Kidney epithelial cell (primary cell): ENCODE data around the gene ADK. TPM values are rescaled to one million over a fixed set of nuclear protein-coding genes. Genes with fewer than 3 reads are reported as not detected.
"Not testable (repeated sequence)": the region's sequence is repeated elsewhere in the genome, so short reads cannot be mapped to it uniquely, and the experiment has no call there.

Experiments
- DNase-seq: peaks from one replicate; pipeline ENCODE4 v3.0.0-alpha.2; 2010; ENCODE audit warnings: low read depth
- H3K27me3 ChIP-seq: 2 replicates; pipeline ENCODE4 v1.6.0; 2011; ENCODE audit warnings: low read length; ENCODE audit not compliant: control insufficient read depth, insufficient read depth
- H3K36me3 ChIP-seq: 2 replicates; pipeline ENCODE4 v1.5.1; 2011; ENCODE audit warnings: low read length; ENCODE audit not compliant: control insufficient read depth, insufficient read depth
- H3K4me3 ChIP-seq: 2 replicates; pipeline ENCODE4 v1.5.1; 2011; ENCODE audit warnings: low read depth, mild to moderate bottlenecking, control low read depth, low read length
- total RNA-seq: library from RNA; depleted of rRNA; stranded (reverse); fragments of >200 nt; gene quantifications from 2 replicates; pipeline ENCODE4 v1.2.3, GENCODE V29; 2015
- TF ChIP-seq, protein P1 (sequence below): IDR thresholded peaks from 2 replicates; pipeline ENCODE4 v1.5.1; 2011; ENCODE audit warnings: mild to moderate bottlenecking, moderate library complexity, low read length, control low read depth, inconsistent platforms; ENCODE audit not compliant: insufficient read depth, poor library complexity, severe bottlenecking

ADK gene
- total RNA-seq, 1 donor from 2014 or later: 43.6 TPM

DNA sequence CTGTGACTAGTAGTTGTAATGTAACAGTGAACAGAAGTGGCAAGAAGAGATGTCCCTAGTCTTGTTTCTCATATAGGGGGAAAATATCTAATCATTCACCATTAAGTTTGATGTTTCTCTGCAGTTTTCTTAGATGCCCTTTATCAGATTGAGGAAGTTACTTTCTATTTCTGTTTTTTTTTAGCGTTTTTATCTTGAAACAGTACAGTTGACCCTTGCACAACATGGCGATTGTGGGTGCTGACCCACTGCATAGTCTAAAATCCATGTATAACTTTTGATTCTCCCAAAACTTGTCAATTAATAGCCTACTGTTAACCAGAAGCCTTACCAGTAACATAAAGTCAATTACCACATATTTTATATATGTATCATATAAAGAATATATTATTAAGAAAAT is 192.0 kb downstream of the ADK start:
- TF ChIP-seq, protein P1, sequence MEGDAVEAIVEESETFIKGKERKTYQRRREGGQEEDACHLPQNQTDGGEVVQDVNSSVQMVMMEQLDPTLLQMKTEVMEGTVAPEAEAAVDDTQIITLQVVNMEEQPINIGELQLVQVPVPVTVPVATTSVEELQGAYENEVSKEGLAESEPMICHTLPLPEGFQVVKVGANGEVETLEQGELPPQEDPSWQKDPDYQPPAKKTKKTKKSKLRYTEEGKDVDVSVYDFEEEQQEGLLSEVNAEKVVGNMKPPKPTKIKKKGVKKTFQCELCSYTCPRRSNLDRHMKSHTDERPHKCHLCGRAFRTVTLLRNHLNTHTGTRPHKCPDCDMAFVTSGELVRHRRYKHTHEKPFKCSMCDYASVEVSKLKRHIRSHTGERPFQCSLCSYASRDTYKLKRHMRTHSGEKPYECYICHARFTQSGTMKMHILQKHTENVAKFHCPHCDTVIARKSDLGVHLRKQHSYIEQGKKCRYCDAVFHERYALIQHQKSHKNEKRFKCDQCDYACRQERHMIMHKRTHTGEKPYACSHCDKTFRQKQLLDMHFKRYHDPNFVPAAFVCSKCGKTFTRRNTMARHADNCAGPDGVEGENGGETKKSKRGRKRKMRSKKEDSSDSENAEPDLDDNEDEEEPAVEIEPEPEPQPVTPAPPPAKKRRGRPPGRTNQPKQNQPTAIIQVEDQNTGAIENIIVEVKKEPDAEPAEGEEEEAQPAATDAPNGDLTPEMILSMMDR: no peak
- no peak for DNase-seq
- no peaks in the 10 kb centered on the region for H3K27me3 ChIP-seq
- no peak overlapping the region for H3K4me3 ChIP-seq
- no peaks in the 10 kb centered on the region for H3K36me3 ChIP-seq

DNA sequence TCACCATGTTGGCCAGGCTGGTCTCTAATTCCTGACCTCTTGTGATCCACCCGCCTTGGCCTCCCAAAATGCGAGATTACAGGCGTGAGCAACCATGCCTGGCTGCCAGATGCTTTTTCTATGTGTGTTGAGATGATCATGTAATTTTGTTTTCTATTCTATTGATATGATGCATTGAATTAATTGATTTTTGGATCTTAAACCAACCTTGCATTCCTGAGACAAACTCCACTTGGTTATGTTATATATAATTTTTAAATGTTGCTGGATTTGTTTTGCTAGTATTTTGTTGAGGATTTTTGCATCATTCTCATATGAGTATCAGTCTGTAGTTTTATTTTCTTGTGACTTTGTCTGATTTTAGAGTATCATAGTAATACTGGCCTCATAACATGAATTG is 192.8 kb downstream of the ADK start:
- TF ChIP-seq, protein P1: no peak
- no peak for DNase-seq
- no peaks in the 10 kb centered on the region for H3K27me3 ChIP-seq
- no peak overlapping the region for H3K4me3 ChIP-seq
- H3K36me3 ChIP-seq: no peaks in the 10 kb centered on the region

DNA sequence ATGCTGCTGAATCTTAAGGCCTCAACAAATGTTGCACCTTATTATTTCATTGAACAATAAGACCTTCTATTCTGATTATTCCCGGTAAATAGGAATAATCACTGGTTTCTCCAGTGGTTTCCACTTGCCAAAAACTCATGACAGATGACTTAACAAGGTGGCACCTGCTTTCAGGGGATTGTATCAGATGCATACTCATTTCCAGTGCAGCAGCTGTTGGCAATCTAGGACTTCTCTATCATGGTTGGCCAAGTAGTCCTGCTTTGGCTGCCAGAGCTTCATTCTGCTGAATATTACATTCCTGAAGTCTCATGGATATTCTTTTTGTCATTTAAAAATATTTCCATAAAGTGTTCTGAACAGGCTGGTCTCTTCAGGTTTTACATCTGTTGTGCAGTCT is 193.3 kb downstream of the ADK start:
- no peak for DNase-seq
- Histone ChIP-seq H3K27me3 (no peaks in the 10 kb centered on the region), H3K4me3 (no peak overlapping the region), H3K36me3 (no peaks in the 10 kb centered on the region)
- TF ChIP-seq, protein P1: no peak

DNA sequence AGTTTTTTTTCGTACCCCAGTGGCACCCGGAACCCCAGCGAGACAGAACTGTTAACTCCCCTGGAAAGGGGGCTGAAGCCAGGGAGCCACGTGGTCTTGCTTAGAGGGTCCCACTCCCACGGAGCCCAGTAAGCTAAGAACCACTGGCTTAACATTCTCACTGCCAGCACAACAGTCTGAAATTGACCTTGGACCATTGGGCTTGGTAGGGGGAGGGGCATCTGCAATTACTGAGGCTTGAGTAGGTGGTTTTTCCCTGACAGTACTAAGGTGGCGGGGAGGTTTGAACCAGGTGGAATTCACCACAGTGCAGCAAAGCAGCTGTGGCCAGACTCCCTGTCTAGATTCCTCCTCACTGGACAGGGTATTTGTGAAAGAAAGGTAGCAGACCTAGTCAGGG is 196.5 kb downstream of the ADK start:
- H3K36me3 ChIP-seq: no peaks in the 10 kb centered on the region

DNA sequence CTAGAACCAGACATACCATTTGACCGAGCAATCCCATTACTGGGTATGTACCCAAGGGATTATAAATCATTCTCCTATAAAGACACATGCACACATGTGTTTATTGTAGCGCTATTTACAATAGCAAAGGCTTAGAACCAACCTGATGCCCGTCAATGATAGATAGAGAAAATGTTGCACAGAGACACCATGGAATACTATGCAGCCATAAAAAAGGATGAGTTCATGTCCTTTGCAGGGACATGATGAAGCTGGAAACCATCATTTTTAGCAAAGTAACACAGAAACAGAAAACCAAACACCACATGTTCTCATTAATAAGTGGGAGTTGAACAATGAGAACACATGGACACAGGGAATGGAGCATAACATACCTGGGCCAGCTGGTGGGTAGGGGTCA is 202.0 kb downstream of the ADK start:
- not testable (repeated sequence) for DNase-seq, H3K4me3 ChIP-seq, H3K36me3 ChIP-seq, H3K27me3 ChIP-seq

More for the DNA sequence above, 196.5 kb downstream of the ADK start:
- TF ChIP-seq, protein P1: no peak
- Histone ChIP-seq H3K4me3 (no peak overlapping the region), H3K27me3 (no peaks in the 10 kb centered on the region)
- no peak for DNase-seq

DNA sequence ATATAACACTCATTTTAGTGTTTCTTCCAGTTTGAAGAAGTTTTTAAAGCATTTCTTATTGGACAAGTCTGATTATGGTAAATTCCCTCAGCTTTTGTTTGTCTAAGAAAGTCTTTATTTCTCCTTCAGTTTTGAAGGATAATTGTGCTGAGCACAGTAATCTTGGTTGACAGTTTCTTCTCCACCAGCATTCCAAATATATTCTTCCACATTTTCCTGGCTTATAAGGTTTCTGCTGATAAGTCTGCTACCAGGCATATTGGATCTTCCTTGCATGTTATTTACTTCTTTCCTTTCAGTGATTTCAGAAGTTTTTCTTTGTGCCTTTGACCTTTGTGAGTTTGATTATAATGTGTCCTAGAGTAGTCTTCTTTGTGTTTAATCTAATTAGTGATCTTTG is 210.7 kb downstream of the ADK start:
- no peak for DNase-seq
- no peak overlapping the region for H3K4me3 ChIP-seq
- H3K27me3 ChIP-seq: no peaks in the 10 kb centered on the region
- H3K36me3 ChIP-seq: peaks cover 1% of the 10 kb centered on the region
- TF ChIP-seq, protein P1: no peak
